Hepatocyte (in vitro differentiated cells): ENCODE data around the gene SLC4A5.

ENCODE experiments used
- EZH2 ChIP-seq: fragments of 200-600 bp; sonication (generic); IDR thresholded peaks from 2 replicates; pipeline ENCODE4 v1.6.1; 2016; ENCODE audit warnings: antibody characterized with exemption, mild to moderate bottlenecking, borderline replicate concordance
- TF ChIP-seq, protein P1 (sequence below): fragments of 200-600 bp; sonication (generic); IDR thresholded peaks from 2 replicates; pipeline ENCODE4 v1.5.1; 2016; ENCODE audit warnings: antibody characterized with exemption, mild to moderate bottlenecking; ENCODE audit not compliant: poor library complexity

DNA sequence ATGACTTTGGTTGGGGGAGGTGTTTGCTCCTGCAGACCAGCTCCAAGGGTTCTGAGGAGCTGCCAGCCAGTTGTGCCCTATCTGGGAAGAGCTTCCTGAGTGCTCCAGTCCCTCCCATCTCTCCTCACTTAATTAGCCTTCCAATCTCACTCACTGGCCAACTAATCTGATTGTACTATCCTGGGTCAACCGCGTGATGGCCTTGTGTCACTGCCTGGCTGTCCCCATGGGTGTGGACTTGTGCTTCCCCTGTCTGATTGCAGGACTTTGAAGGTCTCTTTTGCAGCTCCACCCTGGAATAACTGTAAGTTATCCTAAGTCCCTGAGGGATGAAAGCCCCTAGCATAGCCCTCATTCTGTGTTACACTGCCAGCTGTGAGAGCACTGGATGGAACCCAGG is 65.0 kb downstream of the SLC4A5 start:
- TF ChIP-seq, protein P1, sequence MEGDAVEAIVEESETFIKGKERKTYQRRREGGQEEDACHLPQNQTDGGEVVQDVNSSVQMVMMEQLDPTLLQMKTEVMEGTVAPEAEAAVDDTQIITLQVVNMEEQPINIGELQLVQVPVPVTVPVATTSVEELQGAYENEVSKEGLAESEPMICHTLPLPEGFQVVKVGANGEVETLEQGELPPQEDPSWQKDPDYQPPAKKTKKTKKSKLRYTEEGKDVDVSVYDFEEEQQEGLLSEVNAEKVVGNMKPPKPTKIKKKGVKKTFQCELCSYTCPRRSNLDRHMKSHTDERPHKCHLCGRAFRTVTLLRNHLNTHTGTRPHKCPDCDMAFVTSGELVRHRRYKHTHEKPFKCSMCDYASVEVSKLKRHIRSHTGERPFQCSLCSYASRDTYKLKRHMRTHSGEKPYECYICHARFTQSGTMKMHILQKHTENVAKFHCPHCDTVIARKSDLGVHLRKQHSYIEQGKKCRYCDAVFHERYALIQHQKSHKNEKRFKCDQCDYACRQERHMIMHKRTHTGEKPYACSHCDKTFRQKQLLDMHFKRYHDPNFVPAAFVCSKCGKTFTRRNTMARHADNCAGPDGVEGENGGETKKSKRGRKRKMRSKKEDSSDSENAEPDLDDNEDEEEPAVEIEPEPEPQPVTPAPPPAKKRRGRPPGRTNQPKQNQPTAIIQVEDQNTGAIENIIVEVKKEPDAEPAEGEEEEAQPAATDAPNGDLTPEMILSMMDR = no peak
- TF ChIP-seq EZH2 = no peak
